H9 (cell line): ENCODE data around the gene SS18L1. TPM values are rescaled to one million over a fixed set of nuclear protein-coding genes. Genes with fewer than 3 reads are reported as not detected.

Source experiments
- DNase-seq: peaks from one replicate; pipeline ENCODE4 v3.0.0-alpha.2; 2017
- H2AFZ ChIP-seq: one replicate; pipeline ENCODE4 v1.6.1; 2013; ENCODE audit warnings: mild to moderate bottlenecking, low read length, control low read depth, moderate library complexity
- H2AK5ac ChIP-seq: 2 replicates; pipeline ENCODE4 v1.6.1; 2013; ENCODE audit warnings: low read length, control low read depth, mixed read lengths; ENCODE audit not compliant: insufficient read length
- H2BK120ac ChIP-seq: one replicate; pipeline ENCODE4 v1.6.1; 2013; ENCODE audit warnings: low read depth, mild to moderate bottlenecking, low read length, control low read depth, inconsistent platforms; ENCODE audit not compliant: poor library complexity, severe bottlenecking
- H2BK12ac ChIP-seq: 2 replicates; pipeline ENCODE4 v1.6.1; 2013; ENCODE audit warnings: low read length, control low read depth, mixed read lengths, low read depth; ENCODE audit not compliant: insufficient read length
- H2BK15ac ChIP-seq: 2 replicates; pipeline ENCODE4 v1.6.1; 2013; ENCODE audit warnings: low read depth, low read length, control low read depth
- H2BK20ac ChIP-seq: one replicate; pipeline ENCODE4 v1.6.1; 2013; ENCODE audit warnings: low read depth, mild to moderate bottlenecking, low read length, control low read depth, inconsistent platforms; ENCODE audit not compliant: poor library complexity, severe bottlenecking
- H2BK5ac ChIP-seq: 2 replicates; pipeline ENCODE4 v1.6.1; 2013; ENCODE audit warnings: low read length, control low read depth, mixed read lengths; ENCODE audit not compliant: insufficient read length
- H3K14ac ChIP-seq: 2 replicates; pipeline ENCODE4 v1.6.1; 2013; ENCODE audit warnings: low read length, control low read depth; ENCODE audit not compliant: insufficient read depth
- H3K18ac ChIP-seq: 2 replicates; pipeline ENCODE4 v1.6.1; 2013; ENCODE audit warnings: low read depth, mild to moderate bottlenecking, mixed read lengths, low read length, control low read depth; ENCODE audit not compliant: insufficient read length
- H3K23ac ChIP-seq: 2 replicates; pipeline ENCODE4 v1.6.1; 2013; ENCODE audit warnings: low read length, control low read depth, mixed read lengths, low read depth; ENCODE audit not compliant: insufficient read length
- H3K23me2 ChIP-seq: 2 replicates; pipeline ENCODE4 v1.6.1; 2013; ENCODE audit warnings: low read depth, mild to moderate bottlenecking, mixed read lengths, low read length, control low read depth; ENCODE audit not compliant: insufficient read length, poor library complexity, severe bottlenecking
- H3K27ac ChIP-seq: 2 replicates; pipeline ENCODE4 v1.5.1; 2013; ENCODE audit warnings: low read length, control low read depth, mixed read lengths, low read depth; ENCODE audit not compliant: insufficient read length
- H3K27me3 ChIP-seq: 2 replicates; pipeline ENCODE4 v1.6.1; 2013; ENCODE audit warnings: low read length, control low read depth, inconsistent platforms; ENCODE audit not compliant: insufficient read depth
- H3K4ac ChIP-seq: 2 replicates; pipeline ENCODE4 v1.6.1; 2013; ENCODE audit warnings: low read depth, mild to moderate bottlenecking, control low read depth, inconsistent platforms, low read length, moderate library complexity
- H3K4me1 ChIP-seq: 2 replicates; pipeline ENCODE4 v1.6.1; 2013; ENCODE audit warnings: low read length, control low read depth, inconsistent platforms; ENCODE audit not compliant: insufficient read depth
- H3K4me2 ChIP-seq: 2 replicates; pipeline ENCODE4 v1.6.1; 2013; ENCODE audit warnings: low read length, control low read depth, mixed read lengths; ENCODE audit not compliant: insufficient read length, insufficient read depth
- H3K56ac ChIP-seq: 2 replicates; pipeline ENCODE4 v1.6.1; 2013; ENCODE audit warnings: low read depth, mild to moderate bottlenecking, mixed read lengths, low read length, control low read depth; ENCODE audit not compliant: insufficient read length
- H3K79me1 ChIP-seq: 2 replicates; pipeline ENCODE4 v1.6.1; 2013; ENCODE audit warnings: low read depth, mild to moderate bottlenecking, moderate library complexity, low read length, control low read depth, inconsistent platforms; ENCODE audit not compliant: insufficient read depth, poor library complexity, severe bottlenecking
- H3K79me2 ChIP-seq: 2 replicates; pipeline ENCODE4 v1.6.1; 2013; ENCODE audit warnings: low read length, control low read depth, inconsistent platforms; ENCODE audit not compliant: insufficient read depth
- H3K9ac ChIP-seq: 2 replicates; pipeline ENCODE4 v1.6.1; 2013; ENCODE audit warnings: low read length, control low read depth, mixed read lengths; ENCODE audit not compliant: insufficient read length; ENCODE audit errors: extremely low read depth
- H3K9me3 ChIP-seq: one replicate; pipeline ENCODE4 v1.6.1; 2013; ENCODE audit warnings: low read depth, low read length, inconsistent platforms; ENCODE audit not compliant: control insufficient read depth
- H3T11ph ChIP-seq: one replicate; pipeline ENCODE4 v1.6.1; 2013; ENCODE audit warnings: mild to moderate bottlenecking, low read length, control low read depth, inconsistent platforms
- H4K20me1 ChIP-seq: one replicate; pipeline ENCODE4 v1.6.1; 2013; ENCODE audit not compliant: control insufficient read depth, insufficient read length, insufficient read depth
- H4K5ac ChIP-seq: 2 replicates; pipeline ENCODE4 v1.6.1; 2013; ENCODE audit warnings: low read depth, mild to moderate bottlenecking, mixed read lengths, low read length, control low read depth; ENCODE audit not compliant: insufficient read length
- H4K8ac ChIP-seq: replicated peaks from 2 replicates; pipeline ENCODE4 v1.6.1; 2013; ENCODE audit warnings: low read length, control low read depth, mixed read lengths, low read depth; ENCODE audit not compliant: insufficient read length
- H4K91ac ChIP-seq: 2 replicates; pipeline ENCODE4 v1.6.1; 2013; ENCODE audit warnings: low read depth, mild to moderate bottlenecking, moderate library complexity, mixed read lengths, low read length, control low read depth; ENCODE audit not compliant: insufficient read length
- H3K27ac Mint-ChIP-seq, 3 experiments: 2 replicates in 2 of 3; 3 replicates in 1 of 3; pipeline ENCODE4 v1.8.0; 2020 to 2021; ENCODE audit warnings: mixed read lengths in 3 of 3, mild to moderate bottlenecking in 1 of 3, moderate library complexity in 1 of 3
- H3K27me3 Mint-ChIP-seq: 2 replicates; pipeline ENCODE4 v1.8.0; 2021; ENCODE audit warnings: low read depth, mild to moderate bottlenecking, moderate library complexity, mixed read lengths
- H3K36me3 Mint-ChIP-seq, 3 experiments: 2 replicates in 2 of 3; 3 replicates in 1 of 3; pipeline ENCODE4 v1.8.0; 2020 to 2021; ENCODE audit warnings: low read depth in 3 of 3, mixed read lengths in 3 of 3; ENCODE audit not compliant: insufficient read depth in 1 of 3
- H3K4me1 Mint-ChIP-seq, 2 experiments: 2 replicates each; pipeline ENCODE4 v1.8.0; 2020; ENCODE audit warnings: mixed read lengths in 2 of 2
- H3K4me3 Mint-ChIP-seq, 2 experiments: 2 replicates in 1 of 2; 3 replicates in 1 of 2; pipeline ENCODE4 v1.8.0; 2020 to 2021; ENCODE audit warnings: mild to moderate bottlenecking in 2 of 2, mixed read lengths in 2 of 2, moderate library complexity in 1 of 2
- H3K9me3 Mint-ChIP-seq, 2 experiments: 2 replicates in 1 of 2; 3 replicates in 1 of 2; pipeline ENCODE4 v1.8.0; 2020; ENCODE audit warnings: mild to moderate bottlenecking in 2 of 2, mixed read lengths in 2 of 2, moderate library complexity in 1 of 2
- CTCF ChIP-seq: fragments of 200-600 bp; sonication (generic); conservative IDR thresholded peaks from 3 replicates; pipeline ENCODE4 v1.8.0; 2021; ENCODE audit warnings: antibody characterized with exemption, mild to moderate bottlenecking
- WGBS: extraction: QIAGEN DNeasy Blood & Tissue Kit; methylation state at CpG from one replicate; pipeline ENCODE4 v1.1.7; 2013; ENCODE audit warnings: missing lambda C conversion rate, low lambda C conversion rate, mixed read lengths; ENCODE audit not compliant: insufficient read length; ENCODE audit errors: extremely low coverage; 5-methylcytosine and 5-hydroxymethylcytosine counted together
- total RNA-seq: library from RNA; stranded (reverse); gene quantifications from 2 replicates; pipeline ENCODE4 v1.2.1, GENCODE V29; 2021

Gene SS18L1
- total RNA-seq, 1 experiment from 2014 or later = 22.2 TPM

- no peak overlapping the region for H4K5ac ChIP-seq
- H2BK120ac ChIP-seq = no peak overlapping the region
- H2BK15ac ChIP-seq = no peak overlapping the region
- H4K91ac ChIP-seq = no peak overlapping the region
- DNase-seq = no peak
- H3K18ac ChIP-seq = no peak overlapping the region
- H3K79me1 ChIP-seq = no peaks in the 10 kb centered on the region
- H3K4me2 ChIP-seq = no peak overlapping the region
- H3K79me2 ChIP-seq = no peaks in the 10 kb centered on the region
- H2BK5ac ChIP-seq = no peak overlapping the region
- no peak overlapping the region for H3T11ph ChIP-seq
- Mint-ChIP-seq H3K4me1 (peaks cover 16 to 25% of the 10 kb centered on the region in 2 experiments), H3K9me3 (no peaks in the 10 kb centered on the region), H3K27ac (no peak overlapping the region), H3K4me3 (no peak overlapping the region), H3K36me3 (no peaks in the 10 kb centered on the region), H3K27me3 (peaks cover 83% of the 10 kb centered on the region)
- no peaks in the 10 kb centered on the region for H4K20me1 ChIP-seq
- no peak overlapping the region for H2BK20ac ChIP-seq
- H3K9me3 ChIP-seq = no peaks in the 10 kb centered on the region
- H3K56ac ChIP-seq = no peak overlapping the region
- H3K23ac ChIP-seq = no peak overlapping the region
- H3K14ac ChIP-seq = no peak overlapping the region
- no peak overlapping the region for H2AK5ac ChIP-seq
- no peak overlapping the region for H3K9ac ChIP-seq
- no peak overlapping the region for H2AFZ ChIP-seq
- H3K23me2 ChIP-seq = peaks cover 12% of the 10 kb centered on the region
- no peak overlapping the region for H3K4ac ChIP-seq
- H2BK12ac ChIP-seq = no peak overlapping the region
- no peaks in the 10 kb centered on the region for H3K4me1 ChIP-seq
- no CpG with 5 or more reads among the region's 18 CpGs for WGBS
- peaks cover 29% of the 10 kb centered on the region; the same call in 1 of the 2 replicates for H3K27me3 ChIP-seq
- no peak overlapping the region for H3K27ac ChIP-seq
- no peak for TF ChIP-seq CTCF
- H4K8ac ChIP-seq = no peak overlapping the region
Observed at GRCh38 chr20:62222266-62222850, 78.8 kb downstream of the SS18L1 start.
